CD14-positive monocyte (primary cell): ENCODE data around the gene FGGY. TPM values are rescaled to one million over a fixed set of nuclear protein-coding genes. Genes with fewer than 3 reads are reported as not detected.

Experiments
- DNase-seq, 3 donors: peaks; one replicate each; pipeline ENCODE4 v3.0.0-alpha.2; 2011 to 2022
- H2AFZ ChIP-seq: 2 replicates; pipeline ENCODE4 v1.6.0; 2012; ENCODE audit warnings: mild to moderate bottlenecking, low read depth, low read length, inconsistent platforms; ENCODE audit not compliant: insufficient read depth, poor library complexity, severe bottlenecking
- H3K27ac ChIP-seq, 2 donors: 1 replicate in 1 of 2; 2 replicates in 1 of 2; pipeline ENCODE4 v1.5.1; 2012 to 2013; ENCODE audit warnings: low read length in 2 of 2, control low read depth in 1 of 2, inconsistent platforms in 1 of 2, low read depth in 1 of 2, mild to moderate bottlenecking in 1 of 2
- H3K27me3 ChIP-seq, 2 donors: one replicate each; pipeline versions ENCODE4 v1.6.0 to v1.6.1; 2011 to 2013; ENCODE audit warnings: low read length in 2 of 2; ENCODE audit not compliant: control insufficient read depth in 2 of 2, insufficient read depth in 2 of 2
- H3K36me3 ChIP-seq, 2 donors: replicated peaks in 1 of 2; 1 replicate in 1 of 2; 2 replicates in 1 of 2; pipeline versions ENCODE4 v1.5.1 to v1.6.1; 2012 to 2013; ENCODE audit warnings: low read length in 2 of 2, control low read depth in 1 of 2, inconsistent platforms in 1 of 2, mild to moderate bottlenecking in 1 of 2; ENCODE audit not compliant: insufficient read depth in 2 of 2, control insufficient read depth in 1 of 2
- H3K4me1 ChIP-seq, 2 donors: 1 replicate in 1 of 2; 2 replicates in 1 of 2; pipeline versions ENCODE4 v1.5.1 to v1.6.1; 2012 to 2013; ENCODE audit warnings: low read length in 2 of 2, control low read depth in 1 of 2, inconsistent platforms in 1 of 2, mild to moderate bottlenecking in 1 of 2, moderate library complexity in 1 of 2; ENCODE audit not compliant: insufficient read depth in 2 of 2, control insufficient read depth in 1 of 2
- H3K4me2 ChIP-seq: replicated peaks from 2 replicates; pipeline ENCODE3; 2012; ENCODE audit warnings: low read length, moderate library complexity, mild to moderate bottlenecking; ENCODE audit not compliant: poor library complexity, severe bottlenecking; ENCODE audit errors: extremely low read depth
- H3K4me3 ChIP-seq, 3 experiments: fragments of 200-600 bp in 1 of 3; sonication (generic) in 1 of 3; replicated peaks in 1 of 3; 1 replicate in 2 of 3; 2 replicates in 1 of 3; pipeline ENCODE4 v1.5.1; 2011 to 2013; ENCODE audit warnings: low read length in 3 of 3, mild to moderate bottlenecking in 3 of 3, control low read depth in 2 of 3, low read depth in 2 of 3, inconsistent platforms in 1 of 3, moderate library complexity in 1 of 3
- H3K79me2 ChIP-seq: 2 replicates; pipeline ENCODE4 v1.6.0; 2012; ENCODE audit warnings: mild to moderate bottlenecking, control low read depth, inconsistent platforms, low read length, moderate library complexity; ENCODE audit not compliant: insufficient read depth
- H3K9ac ChIP-seq: 2 replicates; pipeline ENCODE4 v1.6.0; 2017; ENCODE audit warnings: low read length, mild to moderate bottlenecking; ENCODE audit not compliant: insufficient read depth, poor library complexity, severe bottlenecking
- H3K9me3 ChIP-seq, 2 donors: replicated peaks in 1 of 2; 1 replicate in 1 of 2; 2 replicates in 1 of 2; pipeline versions ENCODE4 v1.5.1 to v1.6.1; 2012 to 2013; ENCODE audit warnings: low read length in 2 of 2, control low read depth in 1 of 2; ENCODE audit not compliant: control insufficient read depth in 1 of 2, insufficient read depth in 1 of 2
- H4K20me1 ChIP-seq: 2 replicates; pipeline ENCODE4 v1.6.0; 2012; ENCODE audit warnings: mild to moderate bottlenecking, low read length, control low read depth, moderate library complexity; ENCODE audit not compliant: insufficient read depth
- H3K27ac Mint-ChIP-seq, 7 donors: one replicate each; pipeline ENCODE4 v1.8.0; 2020; ENCODE audit warnings: mild to moderate bottlenecking in 7 of 7, mixed read lengths in 7 of 7, moderate library complexity in 6 of 7, inconsistent platforms in 2 of 7
- H3K27me3 Mint-ChIP-seq, 3 donors: one replicate each; pipeline ENCODE4 v1.8.0; 2021 to 2022; ENCODE audit warnings: low read depth in 3 of 3, mild to moderate bottlenecking in 3 of 3, mixed read lengths in 3 of 3, moderate library complexity in 3 of 3, inconsistent platforms in 1 of 3
- H3K36me3 Mint-ChIP-seq, 2 donors: one replicate each; pipeline ENCODE4 v1.8.0; 2020; ENCODE audit warnings: mixed read lengths in 2 of 2, inconsistent platforms in 1 of 2, mild to moderate bottlenecking in 1 of 2
- H3K4me1 Mint-ChIP-seq: one replicate; pipeline ENCODE4 v1.8.0; 2020; ENCODE audit warnings: mild to moderate bottlenecking, mixed read lengths
- H3K4me3 Mint-ChIP-seq, 2 donors: one replicate each; pipeline ENCODE4 v1.8.0; 2020; ENCODE audit warnings: mild to moderate bottlenecking in 2 of 2, mixed read lengths in 2 of 2, moderate library complexity in 1 of 2
- H3K9me3 Mint-ChIP-seq, 7 donors: one replicate each; pipeline ENCODE4 v1.8.0; 2020 to 2022; ENCODE audit warnings: mixed read lengths in 7 of 7, mild to moderate bottlenecking in 6 of 7, moderate library complexity in 6 of 7, inconsistent platforms in 2 of 7
- WGBS: methylation state at CpG from one replicate; pipeline ENCODE4 v1.1.5; 2013; ENCODE audit warnings: missing lambda C conversion rate; ENCODE audit not compliant: insufficient coverage; 5-methylcytosine and 5-hydroxymethylcytosine counted together
- intact Hi-C, 2 donors: fragments of 100-400 bp; cut with micrococcal nuclease; formaldehyde crosslinking; loops; one replicate each; pipeline versions ENCODE4 v1.15.0 to v1.15.1; 2023
- polyA plus RNA-seq, 3 donors: library from polyadenylated mRNA; depleted of rRNA in 1 of 3; unstranded in 2 of 3; stranded (reverse) in 1 of 3; fragments of 300-500 nt in 2 of 3; fragments of >200 nt in 1 of 3; fragmentation: Illumina TruSeq in 2 of 3; gene quantifications; 1 replicate in 2 of 3; 2 replicates in 1 of 3; pipeline ENCODE4 v1.2.3, GENCODE V29; 2012 to 2021
- TF ChIP-seq, protein P1 (sequence below): fragments of 200-600 bp; IDR thresholded peaks from one replicate; pipeline ENCODE4 v1.8.0; 2022; ENCODE audit warnings: antibody characterized with exemption, mild to moderate bottlenecking

Gene FGGY
- polyA plus RNA-seq, 3 donors, result 2.3 to 4.3 (median 2.9) TPM

DNA sequence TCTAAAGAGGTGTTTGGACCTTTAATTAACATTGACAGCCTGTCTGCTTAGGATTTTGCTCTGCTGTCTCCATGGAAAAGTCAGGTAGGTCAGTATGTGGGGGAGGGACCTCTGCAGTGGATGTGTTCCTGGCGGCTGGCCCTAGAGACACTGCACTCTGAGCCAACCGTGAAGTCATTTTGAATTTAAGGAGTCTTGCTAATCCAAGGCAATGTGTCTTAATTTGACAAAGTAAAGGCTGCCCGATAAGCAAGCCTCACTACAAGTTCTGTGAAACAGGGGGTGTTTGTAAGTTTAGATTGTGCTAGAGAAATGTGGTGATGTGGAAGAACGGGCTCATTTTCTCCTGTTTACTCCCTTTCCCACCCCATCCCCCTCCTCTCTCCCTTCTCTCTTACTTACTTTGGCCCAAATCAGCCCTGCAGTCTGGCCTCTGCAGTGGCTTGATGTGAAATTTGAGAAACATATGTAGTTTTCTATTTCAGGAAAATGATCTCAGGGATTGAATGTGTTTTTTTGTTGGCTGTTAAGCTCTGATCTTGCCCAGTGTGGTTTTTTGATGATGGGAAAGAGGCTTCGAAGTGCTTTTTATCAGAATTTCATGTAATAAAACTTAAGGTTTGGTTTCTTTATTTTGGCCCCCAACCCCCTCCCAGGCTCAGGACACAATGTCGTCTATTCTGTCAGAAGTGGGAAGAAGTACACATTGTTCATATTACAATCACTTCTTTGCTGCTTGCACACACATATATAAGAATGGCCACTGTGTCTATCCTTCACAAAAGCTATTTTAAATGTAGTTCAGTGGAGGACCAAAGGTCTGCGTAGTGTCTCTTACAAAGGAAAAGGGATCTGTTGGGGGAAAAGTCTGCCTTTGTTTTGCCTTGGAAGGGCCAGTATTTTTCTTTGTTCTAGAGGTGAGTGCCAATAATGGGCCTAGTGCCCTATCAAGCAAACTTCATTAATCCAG lies 96.6 kb downstream of the FGGY start:
- Histone ChIP-seq H3K9ac (no peak overlapping the region), H3K4me2 (no peak overlapping the region), H3K4me3 (no peak overlapping the region), H3K9me3 (no peaks in the 10 kb centered on the region), H3K27ac (no peak overlapping the region), H4K20me1 (no peaks in the 10 kb centered on the region), H3K4me1 (no peaks in the 10 kb centered on the region), H3K79me2 (no peaks in the 10 kb centered on the region), H3K27me3 (no peaks in the 10 kb centered on the region), H2AFZ (no peak overlapping the region), H3K36me3 (no peaks in the 10 kb centered on the region)
- H3K36me3 Mint-ChIP-seq, result no peaks in the 10 kb centered on the region
- no peak overlapping the region for H3K4me3 Mint-ChIP-seq
- TF ChIP-seq, protein P1, sequence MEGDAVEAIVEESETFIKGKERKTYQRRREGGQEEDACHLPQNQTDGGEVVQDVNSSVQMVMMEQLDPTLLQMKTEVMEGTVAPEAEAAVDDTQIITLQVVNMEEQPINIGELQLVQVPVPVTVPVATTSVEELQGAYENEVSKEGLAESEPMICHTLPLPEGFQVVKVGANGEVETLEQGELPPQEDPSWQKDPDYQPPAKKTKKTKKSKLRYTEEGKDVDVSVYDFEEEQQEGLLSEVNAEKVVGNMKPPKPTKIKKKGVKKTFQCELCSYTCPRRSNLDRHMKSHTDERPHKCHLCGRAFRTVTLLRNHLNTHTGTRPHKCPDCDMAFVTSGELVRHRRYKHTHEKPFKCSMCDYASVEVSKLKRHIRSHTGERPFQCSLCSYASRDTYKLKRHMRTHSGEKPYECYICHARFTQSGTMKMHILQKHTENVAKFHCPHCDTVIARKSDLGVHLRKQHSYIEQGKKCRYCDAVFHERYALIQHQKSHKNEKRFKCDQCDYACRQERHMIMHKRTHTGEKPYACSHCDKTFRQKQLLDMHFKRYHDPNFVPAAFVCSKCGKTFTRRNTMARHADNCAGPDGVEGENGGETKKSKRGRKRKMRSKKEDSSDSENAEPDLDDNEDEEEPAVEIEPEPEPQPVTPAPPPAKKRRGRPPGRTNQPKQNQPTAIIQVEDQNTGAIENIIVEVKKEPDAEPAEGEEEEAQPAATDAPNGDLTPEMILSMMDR, result no peak
- H3K4me1 Mint-ChIP-seq, result peaks cover 4% of the 10 kb centered on the region
- no peaks in the 10 kb centered on the region for H3K9me3 Mint-ChIP-seq
- intact Hi-C loops, result no loop called here
- no peak overlapping the region for H3K27ac Mint-ChIP-seq
- peaks cover 0 to 1% (median 0%) of the 10 kb centered on the region in 3 donors for H3K27me3 Mint-ChIP-seq
- WGBS, result no CpG with 5 or more reads among the region's 7 CpGs
- DNase-seq, result no peak

DNA sequence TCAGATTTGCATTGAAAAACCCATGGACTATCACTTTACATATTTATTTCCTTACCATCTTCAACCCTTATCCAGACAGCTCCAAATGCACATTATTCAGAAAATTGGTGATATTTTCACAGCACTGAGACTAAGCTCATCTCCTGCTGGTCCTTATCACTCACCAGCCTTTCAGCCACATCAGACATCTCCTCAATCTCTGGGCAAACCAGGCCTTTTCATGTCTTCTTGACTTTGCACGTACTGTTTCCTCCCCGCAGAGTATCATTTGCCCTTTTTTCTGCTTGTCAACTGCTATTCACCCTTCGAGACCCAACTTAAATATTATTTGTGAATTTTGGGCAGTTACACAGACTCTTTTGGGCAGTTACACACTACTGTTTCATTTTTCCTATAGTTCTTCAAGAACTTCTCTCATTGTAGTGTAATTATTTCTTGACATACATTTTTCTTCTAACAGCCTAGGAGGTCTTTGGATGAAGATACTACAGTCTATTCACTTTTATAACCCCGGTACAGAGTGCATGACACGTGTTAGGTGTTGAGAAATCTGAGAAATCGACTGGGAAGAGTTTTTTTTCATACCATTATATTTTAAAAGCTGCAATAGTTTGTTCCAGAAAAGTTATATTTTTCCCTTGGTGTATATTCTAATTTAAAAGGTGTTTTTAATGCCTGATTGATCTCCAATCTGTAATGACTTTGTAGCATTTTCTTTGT lies 98.0 kb downstream of the FGGY start:
- TF ChIP-seq, protein P1, result no peak
- Histone ChIP-seq H4K20me1 (no peaks in the 10 kb centered on the region), H3K36me3 (no peaks in the 10 kb centered on the region), H3K79me2 (no peaks in the 10 kb centered on the region), H3K27me3 (no peaks in the 10 kb centered on the region), H3K9me3 (no peaks in the 10 kb centered on the region), H2AFZ (no peak overlapping the region), H3K4me2 (no peak overlapping the region), H3K4me1 (no peaks in the 10 kb centered on the region), H3K4me3 (no peak overlapping the region), H3K27ac (no peak overlapping the region), H3K9ac (no peak overlapping the region)
- Mint-ChIP-seq H3K4me3 (no peak overlapping the region), H3K9me3 (no peaks in the 10 kb centered on the region), H3K27me3 (peaks cover 0 to 1% (median 0%) of the 10 kb centered on the region in 3 donors), H3K4me1 (peaks cover 4% of the 10 kb centered on the region), H3K27ac (no peak overlapping the region), H3K36me3 (no peaks in the 10 kb centered on the region)
- intact Hi-C loops, result no loop called here
- DNase-seq, result no peak
- no CpG with 5 or more reads among the region's 6 CpGs for WGBS
